Activated naive CD8-positive, alpha-beta T cell treated with anti-CD3 and anti-CD28 coated beads, Interleukin-2, amount 50 U/mL, for 24 hours (primary cell): ENCODE data around the gene MACROD2.

Experiments
- ATAC-seq: fragments of 150-1000 bp; cut with Tn5 transposase; one replicate; pipeline ENCODE4 v1.10.0; 2021
- DNase-seq: peaks from one replicate; pipeline ENCODE4 v3.0.0; 2021
- H3K27ac Mint-ChIP-seq: one replicate; pipeline ENCODE4 v1.8.0; 2021; ENCODE audit warnings: mild to moderate bottlenecking, mixed read lengths
- H3K27me3 Mint-ChIP-seq: one replicate; pipeline ENCODE4 v1.8.0; 2021; ENCODE audit warnings: mixed read lengths
- H3K36me3 Mint-ChIP-seq: one replicate; pipeline ENCODE4 v1.8.0; 2021; ENCODE audit warnings: low read depth, mixed read lengths
- H3K4me1 Mint-ChIP-seq: one replicate; pipeline ENCODE4 v1.8.0; 2021; ENCODE audit warnings: mixed read lengths
- H3K4me3 Mint-ChIP-seq: one replicate; pipeline ENCODE4 v1.8.0; 2021; ENCODE audit warnings: mild to moderate bottlenecking, moderate library complexity, mixed read lengths
- H3K9me3 Mint-ChIP-seq: one replicate; pipeline ENCODE4 v1.8.0; 2021; ENCODE audit warnings: mixed read lengths

MACROD2 gene

GRCh38 chr20:14947946-14948345, 952.6 kb downstream of the MACROD2 start:
- Mint-ChIP-seq H3K27ac (no peak overlapping the region), H3K4me1 (no peaks in the 10 kb centered on the region), H3K9me3 (peaks cover 12% of the 10 kb centered on the region), H3K4me3 (no peak overlapping the region), H3K36me3 (no peaks in the 10 kb centered on the region), H3K27me3 (no peaks in the 10 kb centered on the region)
- DNase-seq (no peak), ATAC-seq (no peak)

- no peak overlapping the region for H3K27ac Mint-ChIP-seq
- no peaks in the 10 kb centered on the region for H3K4me1 Mint-ChIP-seq
- no peak overlapping the region for H3K4me3 Mint-ChIP-seq
- no peak for DNase-seq
- H3K36me3 Mint-ChIP-seq: no peaks in the 10 kb centered on the region
- no peak for ATAC-seq
- no peaks in the 10 kb centered on the region for H3K27me3 Mint-ChIP-seq
- H3K9me3 Mint-ChIP-seq: peaks cover 11% of the 10 kb centered on the region
Measured at GRCh38 chr20:14948416-14948815, 953.1 kb downstream of the MACROD2 start.

- H3K9me3 Mint-ChIP-seq: peaks cover 7% of the 10 kb centered on the region
- no peaks in the 10 kb centered on the region for H3K4me1 Mint-ChIP-seq
- H3K27me3 Mint-ChIP-seq: no peaks in the 10 kb centered on the region
- DNase-seq (no peak), ATAC-seq (no peak)
- no peak overlapping the region for H3K4me3 Mint-ChIP-seq
- no peak overlapping the region for H3K27ac Mint-ChIP-seq
- no peaks in the 10 kb centered on the region for H3K36me3 Mint-ChIP-seq
Measured at GRCh38 chr20:14950633-14951032, 955.3 kb downstream of the MACROD2 start.

GRCh38 chr20:14951105-14951504, 955.8 kb downstream of the MACROD2 start:
- Mint-ChIP-seq H3K27ac (no peak overlapping the region), H3K4me3 (no peak overlapping the region), H3K36me3 (no peaks in the 10 kb centered on the region), H3K4me1 (no peaks in the 10 kb centered on the region), H3K9me3 (peaks cover 7% of the 10 kb centered on the region), H3K27me3 (no peaks in the 10 kb centered on the region)
- ATAC-seq: no peak
- no peak for DNase-seq

- Mint-ChIP-seq H3K4me3 (no peak overlapping the region), H3K4me1 (no peaks in the 10 kb centered on the region), H3K27me3 (no peaks in the 10 kb centered on the region), H3K9me3 (peaks cover 7% of the 10 kb centered on the region), H3K27ac (no peak overlapping the region), H3K36me3 (no peaks in the 10 kb centered on the region)
- no peak for ATAC-seq
- no peak for DNase-seq
Measured at GRCh38 chr20:14951707-14952418, 956.5 kb downstream of the MACROD2 start.

GRCh38 chr20:14953736-14954135, 958.4 kb downstream of the MACROD2 start:
- no peaks in the 10 kb centered on the region for H3K36me3 Mint-ChIP-seq
- DNase-seq (no peak), ATAC-seq (no peak)
- no peaks in the 10 kb centered on the region for H3K4me1 Mint-ChIP-seq
- no peak overlapping the region for H3K4me3 Mint-ChIP-seq
- H3K27ac Mint-ChIP-seq: no peak overlapping the region
- no peaks in the 10 kb centered on the region for H3K27me3 Mint-ChIP-seq
- peaks cover 3% of the 10 kb centered on the region for H3K9me3 Mint-ChIP-seq

- ATAC-seq (no peak), DNase-seq (no peak)
- Mint-ChIP-seq H3K27me3 (no peaks in the 10 kb centered on the region), H3K4me1 (no peaks in the 10 kb centered on the region), H3K9me3 (peaks cover 3% of the 10 kb centered on the region), H3K4me3 (no peak overlapping the region), H3K27ac (no peak overlapping the region), H3K36me3 (no peaks in the 10 kb centered on the region)
Measured at GRCh38 chr20:14955399-14955798, 960.1 kb downstream of the MACROD2 start.

- no peaks in the 10 kb centered on the region for H3K36me3 Mint-ChIP-seq
- ATAC-seq: no peak
- no peak for DNase-seq
Measured at GRCh38 chr20:14956026-14956425, 960.7 kb downstream of the MACROD2 start.

GRCh38 chr20:14956538-14956937, 961.2 kb downstream of the MACROD2 start:
- no peak for DNase-seq
- Mint-ChIP-seq H3K36me3 (no peaks in the 10 kb centered on the region), H3K27me3 (no peaks in the 10 kb centered on the region), H3K4me1 (no peaks in the 10 kb centered on the region), H3K27ac (no peak overlapping the region), H3K9me3 (peaks cover 7% of the 10 kb centered on the region), H3K4me3 (no peak overlapping the region)
- no peak for ATAC-seq

More at GRCh38 chr20:14956026-14956425, 960.7 kb downstream of the MACROD2 start:
- Mint-ChIP-seq H3K9me3 (peaks cover 7% of the 10 kb centered on the region), H3K4me3 (no peak overlapping the region), H3K27ac (no peak overlapping the region), H3K4me1 (no peaks in the 10 kb centered on the region), H3K27me3 (no peaks in the 10 kb centered on the region)

GRCh38 chr20:14957402-14957801, 962.1 kb downstream of the MACROD2 start:
- peaks cover 7% of the 10 kb centered on the region for H3K9me3 Mint-ChIP-seq
- no peaks in the 10 kb centered on the region for H3K36me3 Mint-ChIP-seq
- no peak overlapping the region for H3K27ac Mint-ChIP-seq
- ATAC-seq: no peak
- H3K27me3 Mint-ChIP-seq: no peaks in the 10 kb centered on the region
- no peak for DNase-seq
- H3K4me1 Mint-ChIP-seq: no peaks in the 10 kb centered on the region
- no peak overlapping the region for H3K4me3 Mint-ChIP-seq

GRCh38 chr20:14958626-14959025, 963.3 kb downstream of the MACROD2 start:
- Mint-ChIP-seq H3K4me1 (no peaks in the 10 kb centered on the region), H3K4me3 (no peak overlapping the region), H3K27me3 (no peaks in the 10 kb centered on the region), H3K27ac (no peak overlapping the region), H3K36me3 (no peaks in the 10 kb centered on the region), H3K9me3 (peaks cover 7% of the 10 kb centered on the region)
- ATAC-seq (no peak), DNase-seq (no peak)

GRCh38 chr20:14959506-14960475, 964.5 kb downstream of the MACROD2 start:
- Mint-ChIP-seq H3K4me3 (no peak overlapping the region), H3K27me3 (no peaks in the 10 kb centered on the region), H3K27ac (no peak overlapping the region), H3K36me3 (no peaks in the 10 kb centered on the region), H3K4me1 (no peaks in the 10 kb centered on the region), H3K9me3 (peaks cover 6% of the 10 kb centered on the region)
- ATAC-seq (no peak), DNase-seq (no peak)

GRCh38 chr20:14960831-14961230, 965.5 kb downstream of the MACROD2 start:
- Mint-ChIP-seq H3K27ac (no peak overlapping the region), H3K36me3 (no peaks in the 10 kb centered on the region), H3K4me1 (no peaks in the 10 kb centered on the region), H3K4me3 (no peak overlapping the region), H3K9me3 (peaks cover 8% of the 10 kb centered on the region), H3K27me3 (no peaks in the 10 kb centered on the region)
- ATAC-seq: no peak
- no peak for DNase-seq

- Mint-ChIP-seq H3K9me3 (peaks cover 8% of the 10 kb centered on the region), H3K4me3 (no peak overlapping the region), H3K4me1 (no peaks in the 10 kb centered on the region), H3K36me3 (no peaks in the 10 kb centered on the region), H3K27ac (no peak overlapping the region), H3K27me3 (no peaks in the 10 kb centered on the region)
- no peak for ATAC-seq
- no peak for DNase-seq
Measured at GRCh38 chr20:14963262-14963663, 967.9 kb downstream of the MACROD2 start.

GRCh38 chr20:14966203-14966602, 970.9 kb downstream of the MACROD2 start:
- H3K27me3 Mint-ChIP-seq: no peaks in the 10 kb centered on the region
- H3K4me1 Mint-ChIP-seq: no peaks in the 10 kb centered on the region

More at GRCh38 chr20:14966203-14966602, 970.9 kb downstream of the MACROD2 start:
- H3K36me3 Mint-ChIP-seq: no peaks in the 10 kb centered on the region
- no peak overlapping the region for H3K27ac Mint-ChIP-seq
- DNase-seq (no peak), ATAC-seq (no peak)
- peaks cover 4% of the 10 kb centered on the region for H3K9me3 Mint-ChIP-seq
- H3K4me3 Mint-ChIP-seq: no peak overlapping the region
